Measurements from ENCODE around the gene DMAP1. TPM values are rescaled to one million over a fixed set of nuclear protein-coding genes. Genes with fewer than 3 reads are reported as not detected.

DMAP1 gene
- total RNA-seq, 1 experiment from 2014 or later: 40.9 TPM

DNA sequence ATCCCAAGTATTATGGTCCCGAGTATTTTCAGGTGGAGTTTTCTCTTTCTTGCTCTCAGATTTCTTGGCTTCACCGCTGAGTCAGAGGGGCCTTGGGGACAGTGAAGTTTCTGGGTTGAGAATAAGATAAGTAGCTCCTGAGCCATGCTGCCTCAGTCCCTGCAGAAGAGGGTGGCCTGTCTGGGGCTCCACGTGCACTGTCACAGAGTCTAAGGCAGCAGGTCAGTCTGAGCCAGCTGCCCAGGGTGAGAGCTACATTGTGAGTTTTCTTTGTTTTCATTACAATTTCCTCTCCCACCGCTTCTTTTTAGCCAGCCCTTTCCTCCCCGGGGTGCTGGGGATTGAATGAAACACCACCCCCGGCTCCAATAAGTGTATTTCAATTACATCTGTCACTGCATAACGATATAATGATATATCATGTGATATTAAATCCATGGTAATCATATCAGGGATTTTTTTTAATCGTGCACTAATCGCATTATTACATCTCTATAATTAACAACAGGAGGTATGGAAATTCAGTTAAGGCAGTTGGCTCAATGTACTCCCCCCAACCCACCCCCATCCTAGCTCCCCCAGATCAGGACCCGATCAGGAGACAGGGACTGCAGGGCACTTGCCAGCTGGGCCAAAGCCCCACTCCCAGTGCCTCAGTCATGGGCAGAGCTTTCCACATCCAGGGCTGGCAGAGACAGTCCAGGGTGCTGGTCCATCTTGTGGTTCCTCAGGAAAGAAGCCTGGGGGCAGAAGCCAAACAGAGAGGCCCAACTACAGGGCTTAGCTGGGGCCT is 43.7 kb downstream of the DMAP1 start:
- DNase-seq (ENCODE audit: low spot score) (no peak), ATAC-seq (no peak)
- Mint-ChIP-seq H3K4me3 (no peak overlapping the region), H3K4me1 (peaks cover 28% of the 10 kb centered on the region), H3K27me3 (ENCODE audit: low read depth) (no peaks in the 10 kb centered on the region), H3K27ac (no peak overlapping the region), H3K9me3 (no peaks in the 10 kb centered on the region), H3K36me3 (no peaks in the 10 kb centered on the region)
- ChIA-PET CTCF (interaction anchor here (0.9 to 1.6 kb wide), 2 partner anchors 19 to 38 kb away, joined by 4 to 8 read pairs; no protein-coding TSS in a partner anchor), POLR2A (no interaction called here)
- TF ChIP-seq ZNF263 (CRISPR knock-in tag; IDR thresholded peaks at IDR 0.05; ENCODE audit: low read depth) (no peak), GTF2I (CRISPR knock-in tag; conservative IDR thresholded peaks at IDR 0.05) (no peak), SOX15 (CRISPR knock-in tag; IDR thresholded peaks at IDR 0.05) (no peak), RORB (CRISPR knock-in tag; IDR thresholded peaks at IDR 0.05) (no peak), GABPB1 (CRISPR knock-in tag; IDR thresholded peaks at IDR 0.05) (no peak), ZNF138 (CRISPR knock-in tag; conservative IDR thresholded peaks at IDR 0.05) (no peak), MXD4 (CRISPR knock-in tag; IDR thresholded peaks at IDR 0.05; ENCODE audit: borderline replicate concordance) (no peak), CREB1 (CRISPR knock-in tag; IDR thresholded peaks at IDR 0.05) (no peak), RELA (CRISPR knock-in tag; IDR thresholded peaks at IDR 0.05; ENCODE audit: borderline replicate concordance) (no peak), JAZF1 (CRISPR knock-in tag; IDR thresholded peaks at IDR 0.05) (no peak)
- TF ChIP-seq, protein P1, sequence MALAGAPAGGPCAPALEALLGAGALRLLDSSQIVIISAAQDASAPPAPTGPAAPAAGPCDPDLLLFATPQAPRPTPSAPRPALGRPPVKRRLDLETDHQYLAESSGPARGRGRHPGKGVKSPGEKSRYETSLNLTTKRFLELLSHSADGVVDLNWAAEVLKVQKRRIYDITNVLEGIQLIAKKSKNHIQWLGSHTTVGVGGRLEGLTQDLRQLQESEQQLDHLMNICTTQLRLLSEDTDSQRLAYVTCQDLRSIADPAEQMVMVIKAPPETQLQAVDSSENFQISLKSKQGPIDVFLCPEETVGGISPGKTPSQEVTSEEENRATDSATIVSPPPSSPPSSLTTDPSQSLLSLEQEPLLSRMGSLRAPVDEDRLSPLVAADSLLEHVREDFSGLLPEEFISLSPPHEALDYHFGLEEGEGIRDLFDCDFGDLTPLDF (CRISPR knock-in tag; IDR thresholded peaks at IDR 0.05): no peak
- TF ChIP-seq, protein P2, sequence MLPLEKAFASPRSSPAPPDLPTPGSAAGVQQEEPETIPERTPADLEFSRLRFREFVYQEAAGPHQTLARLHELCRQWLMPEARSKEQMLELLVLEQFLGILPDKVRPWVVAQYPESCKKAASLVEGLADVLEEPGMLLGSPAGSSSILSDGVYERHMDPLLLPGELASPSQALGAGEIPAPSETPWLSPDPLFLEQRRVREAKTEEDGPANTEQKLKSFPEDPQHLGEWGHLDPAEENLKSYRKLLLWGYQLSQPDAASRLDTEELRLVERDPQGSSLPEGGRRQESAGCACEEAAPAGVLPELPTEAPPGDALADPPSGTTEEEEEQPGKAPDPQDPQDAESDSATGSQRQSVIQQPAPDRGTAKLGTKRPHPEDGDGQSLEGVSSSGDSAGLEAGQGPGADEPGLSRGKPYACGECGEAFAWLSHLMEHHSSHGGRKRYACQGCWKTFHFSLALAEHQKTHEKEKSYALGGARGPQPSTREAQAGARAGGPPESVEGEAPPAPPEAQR (CRISPR knock-in tag; IDR thresholded peaks at IDR 0.05): no peak
- TF ChIP-seq, protein P3, sequence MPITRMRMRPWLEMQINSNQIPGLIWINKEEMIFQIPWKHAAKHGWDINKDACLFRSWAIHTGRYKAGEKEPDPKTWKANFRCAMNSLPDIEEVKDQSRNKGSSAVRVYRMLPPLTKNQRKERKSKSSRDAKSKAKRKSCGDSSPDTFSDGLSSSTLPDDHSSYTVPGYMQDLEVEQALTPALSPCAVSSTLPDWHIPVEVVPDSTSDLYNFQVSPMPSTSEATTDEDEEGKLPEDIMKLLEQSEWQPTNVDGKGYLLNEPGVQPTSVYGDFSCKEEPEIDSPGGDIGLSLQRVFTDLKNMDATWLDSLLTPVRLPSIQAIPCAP (CRISPR knock-in tag; IDR thresholded peaks at IDR 0.05): no peak
- TF ChIP-seq, protein P4, sequence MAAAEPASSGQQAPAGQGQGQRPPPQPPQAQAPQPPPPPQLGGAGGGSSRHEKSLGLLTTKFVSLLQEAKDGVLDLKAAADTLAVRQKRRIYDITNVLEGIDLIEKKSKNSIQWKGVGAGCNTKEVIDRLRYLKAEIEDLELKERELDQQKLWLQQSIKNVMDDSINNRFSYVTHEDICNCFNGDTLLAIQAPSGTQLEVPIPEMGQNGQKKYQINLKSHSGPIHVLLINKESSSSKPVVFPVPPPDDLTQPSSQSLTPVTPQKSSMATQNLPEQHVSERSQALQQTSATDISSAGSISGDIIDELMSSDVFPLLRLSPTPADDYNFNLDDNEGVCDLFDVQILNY (CRISPR knock-in tag; IDR thresholded peaks at IDR 0.05): no peak
- TF ChIP-seq, protein P5, sequence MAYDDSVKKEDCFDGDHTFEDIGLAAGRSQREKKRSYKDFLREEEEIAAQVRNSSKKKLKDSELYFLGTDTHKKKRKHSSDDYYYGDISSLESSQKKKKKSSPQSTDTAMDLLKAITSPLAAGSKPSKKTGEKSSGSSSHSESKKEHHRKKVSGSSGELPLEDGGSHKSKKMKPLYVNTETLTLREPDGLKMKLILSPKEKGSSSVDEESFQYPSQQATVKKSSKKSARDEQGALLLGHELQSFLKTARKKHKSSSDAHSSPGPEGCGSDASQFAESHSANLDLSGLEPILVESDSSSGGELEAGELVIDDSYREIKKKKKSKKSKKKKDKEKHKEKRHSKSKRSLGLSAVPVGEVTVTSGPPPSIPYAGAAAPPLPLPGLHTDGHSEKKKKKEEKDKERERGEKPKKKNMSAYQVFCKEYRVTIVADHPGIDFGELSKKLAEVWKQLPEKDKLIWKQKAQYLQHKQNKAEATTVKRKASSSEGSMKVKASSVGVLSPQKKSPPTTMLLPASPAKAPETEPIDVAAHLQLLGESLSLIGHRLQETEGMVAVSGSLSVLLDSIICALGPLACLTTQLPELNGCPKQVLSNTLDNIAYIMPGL (CRISPR knock-in tag; IDR thresholded peaks at IDR 0.05): no peak
- TF ChIP-seq, protein P6, sequence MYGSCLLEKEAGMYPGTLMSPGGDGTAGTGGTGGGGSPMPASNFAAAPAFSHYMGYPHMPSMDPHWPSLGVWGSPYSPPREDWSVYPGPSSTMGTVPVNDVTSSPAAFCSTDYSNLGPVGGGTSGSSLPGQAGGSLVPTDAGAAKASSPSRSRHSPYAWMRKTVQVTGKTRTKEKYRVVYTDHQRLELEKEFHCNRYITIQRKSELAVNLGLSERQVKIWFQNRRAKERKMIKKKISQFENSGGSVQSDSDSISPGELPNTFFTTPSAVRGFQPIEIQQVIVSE (CRISPR knock-in tag; IDR thresholded peaks at IDR 0.05; ENCODE audit: borderline replicate concordance): no peak
- TF ChIP-seq, protein P7, sequence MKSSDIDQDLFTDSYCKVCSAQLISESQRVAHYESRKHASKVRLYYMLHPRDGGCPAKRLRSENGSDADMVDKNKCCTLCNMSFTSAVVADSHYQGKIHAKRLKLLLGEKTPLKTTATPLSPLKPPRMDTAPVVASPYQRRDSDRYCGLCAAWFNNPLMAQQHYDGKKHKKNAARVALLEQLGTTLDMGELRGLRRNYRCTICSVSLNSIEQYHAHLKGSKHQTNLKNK (CRISPR knock-in tag; IDR thresholded peaks at IDR 0.05): no peak

DNA sequence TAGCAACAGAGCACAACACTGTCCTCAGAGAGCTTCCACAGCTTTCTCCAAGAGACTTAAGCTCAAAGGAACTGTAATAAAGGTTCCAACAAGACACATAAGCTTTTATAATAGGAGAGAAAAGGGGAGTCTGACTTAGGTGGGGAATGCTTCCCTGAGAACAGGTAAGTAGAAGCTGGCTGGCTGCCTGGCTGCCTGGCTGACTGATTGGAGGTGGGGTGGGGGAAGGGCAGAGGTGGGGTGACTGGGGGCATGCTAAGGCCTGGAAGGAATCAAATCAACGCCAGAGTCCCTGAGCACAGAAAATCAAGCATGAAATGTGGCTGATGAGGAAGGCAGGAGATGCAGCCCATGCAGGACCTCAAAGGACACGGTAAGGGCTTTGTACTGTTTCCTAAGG is 45.8 kb downstream of the DMAP1 start:
- Mint-ChIP-seq H3K9me3 (no peaks in the 10 kb centered on the region), H3K4me1 (peaks cover 39% of the 10 kb centered on the region), H3K27me3 (ENCODE audit: low read depth) (no peaks in the 10 kb centered on the region), H3K27ac (no peak overlapping the region), H3K4me3 (no peak overlapping the region), H3K36me3 (no peaks in the 10 kb centered on the region)
- CTCF ChIA-PET: interaction anchor here (1.2 to 1.4 kb wide), 3 partner anchors 21 to 42 kb away, joined by 3 to 5 read pairs (median 3); no protein-coding TSS in a partner anchor
- DNase-seq (ENCODE audit: low spot score) (no peak), ATAC-seq (no peak)
- POLR2A ChIA-PET: no interaction called here
- TF ChIP-seq SMAD4 (CRISPR knock-in tag; IDR thresholded peaks at IDR 0.05): no peak
- no peak for TF ChIP-seq GABPB1 (CRISPR knock-in tag; IDR thresholded peaks at IDR 0.05)
- TF ChIP-seq ZNF121 (CRISPR knock-in tag; IDR thresholded peaks at IDR 0.05): no peak
- no peak for TF ChIP-seq FOXP1 (CRISPR knock-in tag; IDR thresholded peaks at IDR 0.05; ENCODE audit: borderline replicate concordance)
- no peak for TF ChIP-seq TEAD4 (CRISPR knock-in tag; IDR thresholded peaks at IDR 0.05)
- no peak for TF ChIP-seq MYBL2 (CRISPR knock-in tag; IDR thresholded peaks at IDR 0.05)
- TF ChIP-seq, protein P8, sequence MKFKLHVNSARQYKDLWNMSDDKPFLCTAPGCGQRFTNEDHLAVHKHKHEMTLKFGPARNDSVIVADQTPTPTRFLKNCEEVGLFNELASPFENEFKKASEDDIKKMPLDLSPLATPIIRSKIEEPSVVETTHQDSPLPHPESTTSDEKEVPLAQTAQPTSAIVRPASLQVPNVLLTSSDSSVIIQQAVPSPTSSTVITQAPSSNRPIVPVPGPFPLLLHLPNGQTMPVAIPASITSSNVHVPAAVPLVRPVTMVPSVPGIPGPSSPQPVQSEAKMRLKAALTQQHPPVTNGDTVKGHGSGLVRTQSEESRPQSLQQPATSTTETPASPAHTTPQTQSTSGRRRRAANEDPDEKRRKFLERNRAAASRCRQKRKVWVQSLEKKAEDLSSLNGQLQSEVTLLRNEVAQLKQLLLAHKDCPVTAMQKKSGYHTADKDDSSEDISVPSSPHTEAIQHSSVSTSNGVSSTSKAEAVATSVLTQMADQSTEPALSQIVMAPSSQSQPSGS (CRISPR knock-in tag; IDR thresholded peaks at IDR 0.05; ENCODE audit: borderline replicate concordance, low read depth): no peak
- TF ChIP-seq ZNF138 (CRISPR knock-in tag; conservative IDR thresholded peaks at IDR 0.05): no peak
- TF ChIP-seq RELA (CRISPR knock-in tag; IDR thresholded peaks at IDR 0.05; ENCODE audit: borderline replicate concordance): no peak
- TF ChIP-seq SOX15 (CRISPR knock-in tag; IDR thresholded peaks at IDR 0.05): no peak
- TF ChIP-seq ZNF671 (CRISPR knock-in tag; IDR thresholded peaks at IDR 0.05): no peak
- TF ChIP-seq IRF2 (CRISPR knock-in tag; IDR thresholded peaks at IDR 0.05; ENCODE audit: borderline replicate concordance, low read depth): no peak
- TF ChIP-seq, protein P6 (CRISPR knock-in tag; IDR thresholded peaks at IDR 0.05; ENCODE audit: borderline replicate concordance): no peak
